ENCODE measurements around the gene MAGT1.
A peak's percentile ranks its signal among the peaks of the same experiment; 100 is the strongest.
"Not testable (repeated sequence)": the region's sequence is repeated elsewhere in the genome, so short reads cannot be mapped to it uniquely, and the experiment has no call there.

Gene MAGT1

GRCh38 chrX:77894921-77895886 is at the start of gene MAGT1:
MAGT1 (minus strand) TSS chrX:77895435; CDS start chrX:77895410, 25 bp downstream.
- Histone ChIP-seq H3K27me3 (ENCODE audit: insufficient read depth, low read depth) (no peaks in the 10 kb centered on the region), H3K4me1 (ENCODE audit: low read depth, poor library complexity, severe bottlenecking) (peaks cover 11% of the 10 kb centered on the region), H4K20me1 (ENCODE audit: insufficient read depth) (no peaks in the 10 kb centered on the region), H3K4me3 (IDR thresholded peaks at IDR 0.05; ENCODE audit: insufficient read depth, low read depth, low read length) (no peak within 1 kb of the TSS), H2AFZ (ENCODE audit: low read depth) (peak within 1 kb of the TSS; percentile 57), H3K9ac (peak within 1 kb of the TSS; percentile 91), H3K79me2 (ENCODE audit: insufficient read depth, low read depth) (peaks cover 56% of the 10 kb centered on the region), H3K27ac (peak within 1 kb of the TSS; percentile 89), H3K36me3 (ENCODE audit: insufficient read depth) (no peaks in the 10 kb centered on the region), H3K4me2 (peak within 1 kb of the TSS; percentile 93)
- TF ChIP-seq, protein P1, sequence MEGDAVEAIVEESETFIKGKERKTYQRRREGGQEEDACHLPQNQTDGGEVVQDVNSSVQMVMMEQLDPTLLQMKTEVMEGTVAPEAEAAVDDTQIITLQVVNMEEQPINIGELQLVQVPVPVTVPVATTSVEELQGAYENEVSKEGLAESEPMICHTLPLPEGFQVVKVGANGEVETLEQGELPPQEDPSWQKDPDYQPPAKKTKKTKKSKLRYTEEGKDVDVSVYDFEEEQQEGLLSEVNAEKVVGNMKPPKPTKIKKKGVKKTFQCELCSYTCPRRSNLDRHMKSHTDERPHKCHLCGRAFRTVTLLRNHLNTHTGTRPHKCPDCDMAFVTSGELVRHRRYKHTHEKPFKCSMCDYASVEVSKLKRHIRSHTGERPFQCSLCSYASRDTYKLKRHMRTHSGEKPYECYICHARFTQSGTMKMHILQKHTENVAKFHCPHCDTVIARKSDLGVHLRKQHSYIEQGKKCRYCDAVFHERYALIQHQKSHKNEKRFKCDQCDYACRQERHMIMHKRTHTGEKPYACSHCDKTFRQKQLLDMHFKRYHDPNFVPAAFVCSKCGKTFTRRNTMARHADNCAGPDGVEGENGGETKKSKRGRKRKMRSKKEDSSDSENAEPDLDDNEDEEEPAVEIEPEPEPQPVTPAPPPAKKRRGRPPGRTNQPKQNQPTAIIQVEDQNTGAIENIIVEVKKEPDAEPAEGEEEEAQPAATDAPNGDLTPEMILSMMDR (conservative IDR thresholded peaks at IDR 0.05; ENCODE audit: low read depth, low read length), result no peak

DNA sequence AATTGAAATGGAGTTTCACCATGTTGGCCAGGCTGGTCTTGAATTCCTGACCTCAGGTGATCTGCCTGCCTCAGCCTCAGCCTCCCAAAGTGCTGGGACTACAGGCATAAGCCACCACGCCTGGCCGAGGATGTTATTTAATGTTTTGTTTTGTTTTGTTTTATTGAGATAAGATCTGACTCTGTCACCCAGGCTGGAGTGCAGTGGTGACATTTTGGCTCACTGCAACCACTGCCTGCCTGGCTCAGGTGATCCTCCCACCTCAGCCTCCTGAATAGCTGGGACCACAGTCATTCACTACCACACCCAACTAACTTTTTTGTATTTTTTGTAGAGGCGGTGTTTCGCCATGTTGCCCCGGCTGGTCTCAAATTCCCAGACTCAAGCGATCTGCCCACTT is 49.8 kb upstream of the MAGT1 start:
- H4K20me1 ChIP-seq (ENCODE audit: insufficient read depth); H3K4me3 ChIP-seq (IDR thresholded peaks at IDR 0.05; ENCODE audit: insufficient read depth, low read depth, low read length); H3K9ac ChIP-seq; H2AFZ ChIP-seq (ENCODE audit: low read depth); H3K4me2 ChIP-seq; H3K27me3 ChIP-seq (ENCODE audit: insufficient read depth, low read depth); H3K27ac ChIP-seq; H3K36me3 ChIP-seq (ENCODE audit: insufficient read depth); H3K79me2 ChIP-seq (ENCODE audit: insufficient read depth, low read depth); H3K4me1 ChIP-seq (ENCODE audit: low read depth, poor library complexity, severe bottlenecking): not testable (repeated sequence)

DNA sequence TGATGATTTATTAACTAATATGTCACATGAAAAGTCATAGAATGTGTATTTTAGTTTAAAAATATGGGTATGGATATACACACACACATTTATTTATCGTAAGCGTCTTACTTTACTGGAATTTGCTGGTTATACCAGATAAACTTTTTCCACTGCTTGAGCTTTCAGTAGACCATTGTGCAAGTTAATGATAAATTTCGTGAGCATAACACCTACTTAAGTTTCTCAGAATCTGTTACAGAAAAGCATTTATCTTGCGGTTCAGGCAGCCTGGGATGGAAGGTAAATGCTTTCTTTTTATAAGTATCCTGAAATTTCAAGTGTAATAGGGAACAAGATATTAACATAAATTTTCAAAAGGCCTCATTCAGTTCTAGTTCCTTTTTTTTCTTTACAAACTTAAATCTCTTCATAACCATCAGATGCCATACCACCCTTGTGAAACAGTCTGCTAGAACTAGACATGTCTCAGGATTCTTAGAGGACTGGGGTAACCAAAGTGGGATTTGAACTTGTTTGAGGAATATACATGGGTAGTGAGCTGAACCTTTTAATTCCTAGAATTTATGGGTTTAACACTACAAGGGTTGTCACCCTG is 42.9 kb upstream of the MAGT1 start:
- H3K27ac ChIP-seq, result no peak overlapping the region

DNA sequence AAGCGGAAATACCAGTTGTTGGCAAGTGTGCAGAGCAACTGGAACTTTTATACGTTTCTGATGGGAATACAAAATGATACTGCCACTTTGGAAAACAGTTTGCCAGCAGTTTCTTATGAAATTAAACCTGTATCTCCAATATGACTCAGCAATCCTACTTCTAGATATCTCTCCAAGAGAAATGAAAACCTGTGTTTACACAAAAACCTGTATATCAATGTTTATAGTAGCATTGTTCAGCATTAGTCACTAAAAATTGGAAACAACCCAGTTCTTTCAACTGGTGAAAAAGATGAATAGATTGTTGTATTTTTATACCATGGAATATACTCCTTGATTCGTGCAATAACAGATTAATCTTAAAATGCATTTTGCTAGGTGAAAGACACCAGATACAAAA is 42.1 kb upstream of the MAGT1 start:
- Histone ChIP-seq H3K79me2 (ENCODE audit: insufficient read depth, low read depth) (no peaks in the 10 kb centered on the region), H3K27ac (no peak overlapping the region), H3K4me3 (IDR thresholded peaks at IDR 0.05; ENCODE audit: insufficient read depth, low read depth, low read length) (no peak overlapping the region), H4K20me1 (ENCODE audit: insufficient read depth) (no peaks in the 10 kb centered on the region), H3K9ac (no peak overlapping the region), H3K4me1 (ENCODE audit: low read depth, poor library complexity, severe bottlenecking) (no peaks in the 10 kb centered on the region), H3K27me3 (ENCODE audit: insufficient read depth, low read depth) (no peaks in the 10 kb centered on the region), H3K36me3 (ENCODE audit: insufficient read depth) (no peaks in the 10 kb centered on the region), H2AFZ (ENCODE audit: low read depth) (no peak overlapping the region), H3K4me2 (no peak overlapping the region)
- TF ChIP-seq, protein P1 (conservative IDR thresholded peaks at IDR 0.05; ENCODE audit: low read depth, low read length), result no peak

More for the DNA sequence above, 42.9 kb upstream of the MAGT1 start:
- H4K20me1 ChIP-seq (ENCODE audit: insufficient read depth), result no peaks in the 10 kb centered on the region
- no peak overlapping the region for H3K9ac ChIP-seq
- no peaks in the 10 kb centered on the region for H3K36me3 ChIP-seq (ENCODE audit: insufficient read depth)
- no peaks in the 10 kb centered on the region for H3K4me1 ChIP-seq (ENCODE audit: low read depth, poor library complexity, severe bottlenecking)
- H3K4me3 ChIP-seq (IDR thresholded peaks at IDR 0.05; ENCODE audit: insufficient read depth, low read depth, low read length), result no peak overlapping the region
- H2AFZ ChIP-seq (ENCODE audit: low read depth), result no peak overlapping the region
- TF ChIP-seq, protein P1 (conservative IDR thresholded peaks at IDR 0.05; ENCODE audit: low read depth, low read length), result no peak
- H3K79me2 ChIP-seq (ENCODE audit: insufficient read depth, low read depth), result no peaks in the 10 kb centered on the region
- H3K4me2 ChIP-seq, result no peak overlapping the region
- H3K27me3 ChIP-seq (ENCODE audit: insufficient read depth, low read depth), result no peaks in the 10 kb centered on the region

Data from KMS-11 (cell line).